Activated CD8-positive, alpha-beta memory T cell treated with anti-CD3 and anti-CD28 coated beads for 4 hours (primary cell): ENCODE data around the gene OR52D1.

Source experiments
- DNase-seq, 2 donors: peaks; one replicate each; pipeline ENCODE4 v3.0.0-alpha.2; 2020; ENCODE audit warnings: low read depth in 2 of 2

The OR52D1 gene

GRCh38 chr11:5509803-5510202, 21.3 kb downstream of the OR52D1 start, which contains the start of gene UBQLN3:
Gene UBQLN3, minus strand, starts transcription at chr11:5509957. Its CDS starts 399 bp downstream, at chr11:5509558.
- no peak for DNase-seq

GRCh38 chr11:5514841-5515240, 26.4 kb downstream of the OR52D1 start:
- no peak for DNase-seq

DNA sequence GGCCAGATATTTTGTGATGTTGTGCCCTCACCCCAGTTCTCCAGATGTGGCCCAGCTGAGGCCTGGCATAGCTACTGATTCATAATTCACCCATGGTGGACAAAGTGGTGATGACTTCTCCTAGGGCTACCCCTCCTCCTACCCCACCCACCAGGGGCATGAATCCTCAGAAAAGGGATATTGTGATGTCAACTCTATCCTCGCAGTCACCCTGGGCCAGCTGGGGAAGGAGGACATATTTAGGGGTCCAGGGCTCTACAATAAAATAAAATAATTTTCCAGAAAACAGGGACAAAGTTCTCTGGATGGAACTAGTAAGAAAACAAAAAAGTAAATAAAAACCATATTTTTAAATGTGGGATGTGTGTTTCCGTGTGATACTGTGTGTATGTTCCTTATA, 28.1 kb downstream of the OR52D1 start, which contains the start of gene UBQLNL:
TSS of gene UBQLNL (minus strand) at position 101 of the 400 bp plus-strand sequence. CDS start 258 bp downstream, outside the sequence.
- DNase-seq, result no peak

GRCh38 chr11:5521540-5521939, 33.1 kb downstream of the OR52D1 start:
- no peak for DNase-seq

DNA sequence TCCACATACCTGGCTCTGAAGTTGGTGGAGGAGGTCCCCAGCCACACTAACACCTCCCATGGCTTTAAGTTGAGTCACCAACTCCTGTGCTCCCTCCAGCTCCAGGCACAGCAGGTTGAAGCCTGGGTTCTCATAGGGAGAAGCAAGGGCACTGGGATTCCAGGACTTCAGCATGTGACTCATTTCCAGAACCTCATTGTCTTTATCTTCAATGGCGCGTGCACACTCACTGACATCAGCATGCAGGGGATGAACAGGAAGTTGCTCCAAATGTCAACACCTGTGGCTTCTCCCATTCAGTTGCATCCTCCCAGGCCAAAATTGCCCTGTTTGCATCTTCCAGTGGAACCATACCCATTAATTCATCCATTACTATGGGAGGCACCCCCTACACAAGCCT, 33.8 kb downstream of the OR52D1 start:
- no peak for DNase-seq

DNA sequence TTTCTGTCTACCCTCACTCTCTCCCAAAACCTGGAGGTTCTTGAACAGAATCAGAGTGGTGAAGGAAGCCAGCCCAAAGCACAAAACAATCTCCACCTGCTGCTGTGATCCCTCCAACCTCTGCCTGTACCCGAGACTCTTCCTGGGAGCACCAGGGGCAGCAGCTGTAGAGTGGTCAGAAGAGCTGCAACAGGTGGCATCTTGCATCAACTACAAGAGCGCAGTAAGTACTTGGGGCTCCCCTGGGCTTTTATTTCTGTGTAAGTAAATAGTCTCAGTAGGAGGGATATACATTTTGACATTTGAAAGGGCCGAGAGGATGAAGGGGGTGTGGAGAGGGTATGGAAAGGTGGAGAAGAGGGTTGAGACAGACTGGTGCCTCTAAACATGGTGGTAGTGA, 36.3 kb downstream of the OR52D1 start:
- DNase-seq, result no peak

DNA sequence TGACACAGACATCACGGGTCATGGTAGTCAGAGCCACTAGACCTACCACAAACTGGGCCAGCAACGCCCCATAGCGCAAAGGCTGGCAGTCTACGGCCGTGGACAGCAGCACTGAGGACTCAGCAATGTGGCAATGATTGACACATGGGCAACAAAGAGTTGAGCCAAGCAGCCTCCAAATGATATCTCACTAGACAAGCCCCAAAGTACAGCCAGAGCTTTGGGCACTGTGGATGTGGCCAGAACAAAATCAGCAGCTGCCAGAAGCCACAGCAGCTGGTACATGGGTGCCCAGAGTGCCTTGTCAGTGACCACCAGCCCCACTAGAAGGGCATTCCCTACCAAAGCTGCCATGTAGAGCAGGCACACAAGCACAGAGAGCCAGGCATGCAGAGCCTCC, 39.2 kb downstream of the OR52D1 start:
- no peak for DNase-seq

DNA sequence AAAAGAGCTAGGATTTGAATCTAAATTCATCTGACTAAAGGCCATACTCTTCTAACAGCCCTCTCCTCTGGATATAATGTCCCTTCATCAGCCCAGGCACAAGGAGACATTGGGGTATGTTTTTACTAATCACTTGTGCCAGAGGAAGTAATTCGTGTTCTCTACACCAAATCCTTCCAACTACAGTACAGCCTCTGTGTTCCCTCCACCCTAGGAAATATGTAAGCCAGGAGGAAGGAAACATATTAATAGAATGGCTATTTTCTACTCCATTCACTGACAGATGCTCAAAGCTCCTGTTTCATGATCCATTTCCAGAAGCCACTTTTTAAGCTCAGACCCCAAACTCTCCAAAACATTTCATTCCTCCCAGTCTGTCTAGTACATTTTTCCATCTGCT, 40.0 kb downstream of the OR52D1 start:
- no peak for DNase-seq

- DNase-seq, result no peak
Measured at GRCh38 chr11:5531053-5531831, 42.8 kb downstream of the OR52D1 start.

- DNase-seq, result no peak
Measured at GRCh38 chr11:5534046-5534445, 45.6 kb downstream of the OR52D1 start.

DNA sequence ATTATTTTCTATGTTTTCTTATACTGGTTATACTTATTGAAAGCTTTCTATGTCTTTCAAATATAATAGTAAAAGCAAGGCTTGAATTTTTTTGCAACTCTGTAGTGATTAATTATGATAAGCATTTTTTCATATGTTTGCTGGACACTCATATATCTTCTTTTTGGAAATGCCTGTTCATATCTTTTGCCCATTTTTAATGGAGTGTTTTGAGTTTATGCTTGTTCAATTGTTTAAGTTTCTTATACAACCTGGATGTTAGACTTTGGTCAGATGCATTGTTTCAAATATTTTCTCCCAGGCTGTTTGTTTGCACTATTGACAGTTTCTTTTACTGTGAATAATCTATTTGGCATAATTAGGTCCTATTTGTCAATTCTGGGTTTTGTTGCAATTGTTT, 48.0 kb downstream of the OR52D1 start:
- DNase-seq, result no peak
